Esophagus muscularis mucosa (tissue), 3 donors: ENCODE results near the gene CCDC12.

Source experiments
- CTCF ChIP-seq, 3 experiments: fragments of 200-600 bp in 2 of 3; fragments of 450-650 bp in 1 of 3; sonication (generic) in 2 of 3; IDR thresholded peaks; one replicate each; pipeline ENCODE4 v1.5.1; 2017 to 2019; ENCODE audit warnings: antibody characterized with exemption in 3 of 3, mild to moderate bottlenecking in 2 of 3, moderate library complexity in 1 of 3
- POLR2A ChIP-seq: fragments of 450-650 bp; IDR thresholded peaks from one replicate; pipeline ENCODE4 v1.6.1; 2017; ENCODE audit warnings: antibody characterized with exemption, moderate library complexity, mild to moderate bottlenecking, low read depth

- no peak for TF ChIP-seq CTCF (IDR thresholded peaks at IDR 0.05)
- TF ChIP-seq POLR2A: no peak
Observed at GRCh38 chr3:46962427-46962826, 14.1 kb downstream of the CCDC12 start.
